Mucosa of descending colon (tissue), 3 donors: ENCODE results near the gene RAD51B. TPM values are rescaled to one million over a fixed set of nuclear protein-coding genes. Genes with fewer than 3 reads are reported as not detected.

ENCODE experiments used
- ATAC-seq: fragments of 200-7000 bp; cut with Tn5 transposase; one replicate; pipeline ENCODE4 v1.9.1; 2020; ENCODE audit warnings: mild to moderate bottlenecking, moderate library complexity
- DNase-seq, 3 donors: peaks; one replicate each; pipeline ENCODE4 v3.0.0-alpha.2; 2020
- H3K36me3 ChIP-seq: fragments of 200-600 bp; one replicate; pipeline ENCODE4 v1.8.0; 2021; ENCODE audit warnings: low read depth, mild to moderate bottlenecking
- H3K4me1 ChIP-seq: fragments of 200-600 bp; one replicate; pipeline ENCODE4 v1.8.0; 2021; ENCODE audit warnings: low read depth, mild to moderate bottlenecking
- H3K4me3 ChIP-seq: fragments of 200-600 bp; one replicate; pipeline ENCODE4 v1.8.0; 2021; ENCODE audit warnings: mild to moderate bottlenecking
- H3K9me3 ChIP-seq: fragments of 200-600 bp; one replicate; pipeline ENCODE4 v1.8.0; 2021; ENCODE audit warnings: mild to moderate bottlenecking
- intact Hi-C, 2 donors: fragments of 100-400 bp; cut with DNase I in 1 of 2; cut with micrococcal nuclease in 1 of 2; formaldehyde crosslinking; loops; one replicate each; pipeline versions ENCODE4 v1.11.0 to v1.11.1; 2022; cut with DNase I, micrococcal nuclease
- total RNA-seq, 3 donors: library from RNA; stranded (reverse); fragmentation: NEBNext Ultra II Directional in 2 of 3; extraction: Animal tissue kit (Norgen Biotek cat#: 25700) in 2 of 3; gene quantifications; one replicate each; pipeline versions ENCODE4 v1.2.1 to v1.2.4, GENCODE V29; 2021 to 2023
- TF ChIP-seq, protein P1 (sequence below): fragments of 200-600 bp; IDR thresholded peaks from one replicate; pipeline ENCODE4 v1.8.0; 2022; ENCODE audit warnings: antibody characterized with exemption, mild to moderate bottlenecking
- donor health status: DM: no; HTN: no; CAD: no; lungs with moderate emphysema.
- donor health status: DM: no; HTN: no; CAD: no.
- donor health status: DM: no; HTN: yes; CAD: no.

RAD51B gene
- total RNA-seq, 3 donors from 2014 or later, result 15.8 to 23.3 (median 20.9) TPM

DNA sequence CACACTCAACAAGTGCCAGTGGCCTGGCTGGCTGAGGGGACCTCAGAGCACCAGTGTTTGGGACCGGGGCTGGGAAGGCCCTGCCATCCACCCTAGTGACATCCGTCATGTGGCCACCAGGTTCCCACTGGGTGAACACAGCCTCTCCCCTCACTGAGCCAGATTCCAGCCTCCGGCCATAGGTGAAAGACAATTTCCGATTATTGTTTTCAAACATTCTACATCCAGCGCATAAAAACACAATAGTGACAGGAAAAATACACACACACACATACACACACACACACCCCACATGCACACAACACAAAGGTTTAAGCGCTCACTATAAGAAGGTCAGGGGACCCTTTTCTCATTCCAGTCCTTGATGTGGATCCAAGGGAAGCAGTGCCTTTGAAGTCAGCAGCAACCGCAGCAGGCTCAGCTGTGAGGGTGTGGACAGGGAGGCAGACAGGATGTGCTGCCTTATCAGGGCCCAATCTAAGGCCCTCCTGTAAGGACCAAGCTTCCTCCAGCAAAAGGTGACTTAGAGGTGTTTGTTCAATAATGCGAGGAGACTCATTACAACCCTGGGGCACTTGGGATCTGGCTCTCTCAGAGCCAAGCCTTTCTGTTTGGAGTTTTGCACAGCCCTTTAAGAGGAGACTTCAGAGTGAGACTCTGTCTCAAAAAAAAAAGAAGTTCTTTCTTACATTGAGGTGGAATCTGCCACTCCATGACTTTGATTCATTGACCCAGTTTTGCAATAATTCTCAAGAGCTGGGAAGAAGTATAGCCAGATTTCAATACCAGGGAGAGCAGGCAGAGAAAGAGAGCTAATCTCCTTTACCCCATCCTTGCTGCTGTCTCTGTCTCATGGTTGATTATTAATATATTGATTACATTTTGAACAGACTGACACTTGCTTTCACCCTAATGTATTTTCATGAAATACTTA is 745.5 kb downstream of the RAD51B start:
- intact Hi-C loops, result no loop called here
- TF ChIP-seq, protein P1, sequence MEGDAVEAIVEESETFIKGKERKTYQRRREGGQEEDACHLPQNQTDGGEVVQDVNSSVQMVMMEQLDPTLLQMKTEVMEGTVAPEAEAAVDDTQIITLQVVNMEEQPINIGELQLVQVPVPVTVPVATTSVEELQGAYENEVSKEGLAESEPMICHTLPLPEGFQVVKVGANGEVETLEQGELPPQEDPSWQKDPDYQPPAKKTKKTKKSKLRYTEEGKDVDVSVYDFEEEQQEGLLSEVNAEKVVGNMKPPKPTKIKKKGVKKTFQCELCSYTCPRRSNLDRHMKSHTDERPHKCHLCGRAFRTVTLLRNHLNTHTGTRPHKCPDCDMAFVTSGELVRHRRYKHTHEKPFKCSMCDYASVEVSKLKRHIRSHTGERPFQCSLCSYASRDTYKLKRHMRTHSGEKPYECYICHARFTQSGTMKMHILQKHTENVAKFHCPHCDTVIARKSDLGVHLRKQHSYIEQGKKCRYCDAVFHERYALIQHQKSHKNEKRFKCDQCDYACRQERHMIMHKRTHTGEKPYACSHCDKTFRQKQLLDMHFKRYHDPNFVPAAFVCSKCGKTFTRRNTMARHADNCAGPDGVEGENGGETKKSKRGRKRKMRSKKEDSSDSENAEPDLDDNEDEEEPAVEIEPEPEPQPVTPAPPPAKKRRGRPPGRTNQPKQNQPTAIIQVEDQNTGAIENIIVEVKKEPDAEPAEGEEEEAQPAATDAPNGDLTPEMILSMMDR, result no peak
- DNase-seq, result no peak
- peak; percentile 47 for ATAC-seq
- H3K4me3 ChIP-seq, result no peak overlapping the region
- no peaks in the 10 kb centered on the region for H3K36me3 ChIP-seq
- no peaks in the 10 kb centered on the region for H3K9me3 ChIP-seq
- peaks cover 10% of the 10 kb centered on the region for H3K4me1 ChIP-seq

DNA sequence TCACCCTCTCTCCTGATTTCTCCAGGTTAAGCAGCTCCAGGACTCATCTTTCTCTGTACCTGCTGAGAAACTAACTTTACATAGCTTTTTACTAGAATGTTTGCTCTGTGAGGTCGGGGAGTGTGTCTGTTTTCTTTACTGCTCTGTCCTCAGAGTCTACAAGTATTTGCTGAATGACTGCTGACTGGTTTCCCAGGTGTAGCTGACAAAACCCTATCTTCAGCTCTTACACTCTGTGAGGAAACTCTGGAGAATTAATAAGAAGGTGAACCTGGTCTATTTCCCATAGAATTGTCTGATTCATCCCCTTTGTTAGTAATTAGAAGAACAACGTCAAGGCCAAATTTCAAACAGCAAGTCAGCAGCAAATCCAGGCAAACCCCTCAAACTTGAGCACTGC is 746.5 kb downstream of the RAD51B start:
- TF ChIP-seq, protein P1, result no peak
- no peaks in the 10 kb centered on the region for H3K36me3 ChIP-seq
- intact Hi-C loops, result no loop called here
- DNase-seq (no peak), ATAC-seq (no peak)
- H3K4me1 ChIP-seq, result peaks cover 10% of the 10 kb centered on the region
- H3K4me3 ChIP-seq, result no peak overlapping the region
- H3K9me3 ChIP-seq, result no peaks in the 10 kb centered on the region

DNA sequence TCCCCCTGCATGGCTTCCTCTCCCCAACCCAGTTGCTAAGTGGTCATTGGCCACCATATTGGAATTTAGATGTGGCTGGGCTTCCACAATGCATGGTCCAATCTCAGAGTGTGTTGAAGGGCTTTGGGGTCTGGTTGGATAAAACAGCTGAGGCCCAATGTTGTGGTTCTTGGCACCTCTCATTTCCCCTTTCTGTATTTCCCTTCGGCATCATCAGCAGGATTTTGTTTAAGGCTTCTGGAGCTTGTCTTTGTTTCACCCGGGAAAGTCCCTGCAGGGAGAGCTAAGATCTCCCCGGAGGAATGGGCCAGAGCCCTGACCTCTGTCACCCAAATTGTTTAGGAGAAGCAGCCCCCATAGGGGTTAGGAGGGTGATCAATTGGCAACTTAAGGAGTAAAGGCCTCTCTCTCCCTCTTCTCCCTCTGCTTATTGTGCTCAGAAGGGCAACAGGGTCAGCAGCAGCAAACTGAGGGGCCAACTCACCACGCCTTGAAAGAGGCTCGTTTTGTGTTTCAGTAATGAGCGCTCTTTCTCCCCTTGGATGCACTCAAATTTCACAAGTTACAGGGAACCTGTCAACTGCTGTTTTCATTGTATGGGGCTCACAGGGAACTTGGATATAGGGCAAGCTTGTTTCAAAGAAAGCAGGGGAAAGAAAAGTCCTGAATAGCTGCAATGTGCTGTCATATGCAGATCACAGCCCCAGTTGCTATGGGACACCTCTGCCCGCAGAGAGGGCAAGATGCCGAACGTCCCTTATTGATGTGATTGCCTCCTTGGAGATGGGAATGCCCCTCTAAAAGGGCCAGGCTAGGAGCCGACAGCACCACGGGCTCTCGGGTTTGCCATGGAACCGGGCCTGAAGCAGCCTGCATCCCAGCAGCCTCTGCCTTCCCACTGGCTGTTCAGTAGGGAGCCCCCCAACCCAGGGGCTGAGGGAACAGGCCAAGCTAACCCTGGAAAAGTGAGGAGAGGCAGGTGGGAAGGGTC is 749.6 kb downstream of the RAD51B start:
- intact Hi-C loops, result no loop called here
- no peaks in the 10 kb centered on the region for H3K36me3 ChIP-seq
- H3K9me3 ChIP-seq, result no peaks in the 10 kb centered on the region
- H3K4me1 ChIP-seq, result peaks cover 3% of the 10 kb centered on the region
- no peak overlapping the region for H3K4me3 ChIP-seq
- ATAC-seq, result no peak
- DNase-seq, result no peak
- TF ChIP-seq, protein P1, result no peak

DNA sequence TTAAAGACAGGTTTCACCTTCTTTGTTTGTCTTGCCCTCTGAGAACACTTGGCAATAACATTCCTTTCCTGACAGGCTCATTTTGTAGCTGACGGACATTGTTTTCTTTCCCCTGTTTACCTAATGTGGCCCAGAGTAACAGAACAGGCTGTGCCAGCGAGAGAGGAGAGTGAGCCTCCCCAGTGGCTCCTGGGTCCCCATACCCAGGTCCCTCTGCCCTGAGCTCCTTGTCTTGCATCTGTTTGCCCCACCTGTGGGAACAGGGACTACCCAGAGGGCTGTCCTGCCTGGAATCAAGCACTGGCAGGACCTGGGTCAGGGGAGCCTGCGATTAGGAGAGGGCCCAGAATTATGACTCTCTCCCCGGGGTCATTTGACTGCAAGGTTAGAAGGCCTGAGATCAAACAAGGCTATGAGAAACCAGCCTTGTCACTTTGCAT is 750.4 kb downstream of the RAD51B start:
- Histone ChIP-seq H3K4me1 (peaks cover 2% of the 10 kb centered on the region), H3K36me3 (no peaks in the 10 kb centered on the region), H3K9me3 (no peaks in the 10 kb centered on the region), H3K4me3 (no peak overlapping the region)
- intact Hi-C loops, result no loop called here
- DNase-seq, result no peak
- TF ChIP-seq, protein P1, result no peak
- peak; percentile 17 for ATAC-seq

DNA sequence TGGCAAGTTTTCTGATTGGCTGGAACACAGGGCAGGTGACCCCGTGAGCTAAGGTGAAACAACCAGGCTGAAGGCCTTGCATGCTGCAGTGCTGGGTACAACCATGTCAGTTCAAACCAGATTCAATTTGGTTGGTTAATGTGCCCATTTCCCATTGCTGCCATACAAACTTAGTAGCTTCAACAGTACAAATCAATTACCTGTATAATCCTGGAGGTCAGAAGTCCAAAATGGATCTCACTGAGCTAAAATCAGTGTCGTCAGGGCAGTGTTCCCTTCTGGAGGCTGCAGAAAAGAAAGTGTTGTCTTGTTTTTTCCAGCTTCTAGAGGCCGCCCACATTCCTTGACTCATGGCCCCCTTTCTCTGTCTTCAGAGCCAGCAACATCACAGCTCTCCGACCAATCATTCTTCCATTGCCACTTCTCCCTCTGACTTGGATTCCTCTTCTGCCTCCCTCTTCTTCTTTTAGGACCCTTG is 751.6 kb downstream of the RAD51B start:
- Histone ChIP-seq H3K9me3 (no peaks in the 10 kb centered on the region), H3K4me3 (no peak overlapping the region), H3K4me1 (no peaks in the 10 kb centered on the region), H3K36me3 (no peaks in the 10 kb centered on the region)
- TF ChIP-seq, protein P1, result no peak
- DNase-seq, result no peak
- no peak for ATAC-seq
- intact Hi-C loops, result no loop called here
